ENCODE data around the gene SRSF12.
A peak's percentile ranks its signal among the peaks of the same experiment; 100 is the strongest.

The SRSF12 gene

DNA sequence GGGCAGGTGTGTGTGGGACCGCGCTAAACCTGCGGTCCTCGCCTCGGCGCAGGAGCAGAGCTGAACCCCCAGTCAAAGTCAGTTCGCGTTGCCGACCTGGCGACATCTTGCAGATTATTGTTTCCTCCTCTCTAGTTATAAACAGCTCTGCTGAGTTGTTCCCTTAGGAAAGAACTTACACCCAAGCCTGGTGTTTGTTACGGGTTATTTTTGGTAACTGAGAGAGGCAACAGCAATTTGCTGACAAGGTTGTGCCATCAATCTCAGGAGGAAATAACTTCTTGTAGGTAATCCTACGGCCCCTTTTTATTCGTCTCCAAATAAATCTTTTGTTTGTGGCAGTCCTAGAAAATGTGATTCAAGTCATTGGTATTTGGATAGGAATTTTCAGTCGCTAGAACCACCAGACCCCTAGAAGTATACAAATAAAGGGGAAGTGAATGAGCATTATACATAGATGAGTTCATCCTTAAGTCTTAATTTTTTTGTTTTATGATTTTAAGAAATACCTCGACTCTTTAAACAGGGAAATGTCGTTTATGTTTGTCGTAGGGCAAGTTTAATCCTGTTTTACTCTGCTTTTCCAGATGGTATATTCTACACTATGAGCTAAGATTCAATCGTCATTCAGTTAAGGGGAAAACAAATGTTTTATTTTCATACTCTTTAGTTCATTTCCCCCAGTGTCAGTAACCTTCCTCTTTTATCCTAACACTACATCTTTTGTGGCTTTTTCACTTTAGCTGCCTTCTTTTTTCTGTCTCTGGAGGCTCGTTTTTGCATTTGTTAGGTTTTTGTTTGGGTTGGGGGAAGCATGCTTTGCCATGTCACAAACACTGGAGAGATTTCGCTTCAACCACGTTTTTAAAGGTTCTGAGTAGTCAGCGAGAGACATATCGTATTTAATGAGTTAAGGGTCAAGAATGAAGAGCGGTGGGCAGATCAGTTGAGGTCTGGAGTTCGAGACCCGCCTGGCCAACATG is 29.1 kb upstream of the SRSF12 start:
- in situ Hi-C loops (cut with MboI; ENCODE audit: low sequenced_read_pairs, unreplicated experiment): no loop called here
- TF ChIP-seq, protein P1, sequence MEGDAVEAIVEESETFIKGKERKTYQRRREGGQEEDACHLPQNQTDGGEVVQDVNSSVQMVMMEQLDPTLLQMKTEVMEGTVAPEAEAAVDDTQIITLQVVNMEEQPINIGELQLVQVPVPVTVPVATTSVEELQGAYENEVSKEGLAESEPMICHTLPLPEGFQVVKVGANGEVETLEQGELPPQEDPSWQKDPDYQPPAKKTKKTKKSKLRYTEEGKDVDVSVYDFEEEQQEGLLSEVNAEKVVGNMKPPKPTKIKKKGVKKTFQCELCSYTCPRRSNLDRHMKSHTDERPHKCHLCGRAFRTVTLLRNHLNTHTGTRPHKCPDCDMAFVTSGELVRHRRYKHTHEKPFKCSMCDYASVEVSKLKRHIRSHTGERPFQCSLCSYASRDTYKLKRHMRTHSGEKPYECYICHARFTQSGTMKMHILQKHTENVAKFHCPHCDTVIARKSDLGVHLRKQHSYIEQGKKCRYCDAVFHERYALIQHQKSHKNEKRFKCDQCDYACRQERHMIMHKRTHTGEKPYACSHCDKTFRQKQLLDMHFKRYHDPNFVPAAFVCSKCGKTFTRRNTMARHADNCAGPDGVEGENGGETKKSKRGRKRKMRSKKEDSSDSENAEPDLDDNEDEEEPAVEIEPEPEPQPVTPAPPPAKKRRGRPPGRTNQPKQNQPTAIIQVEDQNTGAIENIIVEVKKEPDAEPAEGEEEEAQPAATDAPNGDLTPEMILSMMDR (IDR thresholded peaks at IDR 0.05; ENCODE audit: borderline replicate concordance, control extremely low read depth, extremely low read depth, insufficient read depth, missing control alignments): no peak
- DNase-seq (ENCODE audit: low spot score): peak; percentile 50

DNA sequence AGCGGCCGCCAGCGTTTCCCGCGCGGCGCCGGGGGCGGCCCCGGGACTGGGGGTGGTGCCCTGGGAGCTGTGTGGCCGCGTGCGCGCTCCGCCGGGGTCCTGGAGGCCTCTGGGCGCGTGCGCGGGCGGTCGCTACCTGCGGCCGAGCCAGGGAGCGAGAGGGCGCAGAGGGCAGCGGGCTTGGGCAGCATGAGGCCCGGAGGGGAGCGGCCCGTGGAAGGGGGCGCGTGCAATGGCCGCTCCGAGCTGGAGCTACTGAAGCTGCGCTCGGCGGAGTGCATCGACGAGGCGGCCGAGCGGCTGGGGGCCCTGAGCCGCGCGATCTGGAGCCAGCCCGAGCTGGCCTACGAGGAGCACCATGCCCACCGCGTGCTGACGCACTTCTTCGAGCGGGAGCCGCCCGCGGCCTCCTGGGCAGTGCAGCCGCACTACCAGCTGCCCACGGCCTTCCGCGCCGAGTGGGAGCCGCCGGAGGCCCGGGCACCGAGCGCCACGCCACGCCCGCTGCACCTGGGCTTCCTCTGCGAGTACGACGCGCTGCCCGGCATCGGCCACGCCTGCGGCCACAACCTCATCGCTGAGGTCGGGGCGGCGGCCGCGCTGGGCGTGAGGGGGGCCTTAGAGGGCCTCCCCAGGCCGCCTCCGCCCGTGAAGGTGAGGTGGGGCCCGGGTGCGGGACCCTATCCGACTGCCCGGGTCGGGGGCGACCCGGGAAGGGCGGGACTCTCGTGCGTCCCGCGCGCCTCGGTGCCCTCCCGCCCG is 28.3 kb upstream of the SRSF12 start, which contains the start of gene PM20D2:
TSS of gene PM20D2 (plus strand) at position 100 of the 762 bp plus-strand sequence. CDS start at position 190, 90 bp downstream.
- peak; percentile 86 for DNase-seq (ENCODE audit: low spot score)
- in situ Hi-C loops (cut with MboI; ENCODE audit: low sequenced_read_pairs, unreplicated experiment): no loop called here
- TF ChIP-seq, protein P1 (IDR thresholded peaks at IDR 0.05; ENCODE audit: borderline replicate concordance, control extremely low read depth, extremely low read depth, insufficient read depth, missing control alignments): no peak

DNA sequence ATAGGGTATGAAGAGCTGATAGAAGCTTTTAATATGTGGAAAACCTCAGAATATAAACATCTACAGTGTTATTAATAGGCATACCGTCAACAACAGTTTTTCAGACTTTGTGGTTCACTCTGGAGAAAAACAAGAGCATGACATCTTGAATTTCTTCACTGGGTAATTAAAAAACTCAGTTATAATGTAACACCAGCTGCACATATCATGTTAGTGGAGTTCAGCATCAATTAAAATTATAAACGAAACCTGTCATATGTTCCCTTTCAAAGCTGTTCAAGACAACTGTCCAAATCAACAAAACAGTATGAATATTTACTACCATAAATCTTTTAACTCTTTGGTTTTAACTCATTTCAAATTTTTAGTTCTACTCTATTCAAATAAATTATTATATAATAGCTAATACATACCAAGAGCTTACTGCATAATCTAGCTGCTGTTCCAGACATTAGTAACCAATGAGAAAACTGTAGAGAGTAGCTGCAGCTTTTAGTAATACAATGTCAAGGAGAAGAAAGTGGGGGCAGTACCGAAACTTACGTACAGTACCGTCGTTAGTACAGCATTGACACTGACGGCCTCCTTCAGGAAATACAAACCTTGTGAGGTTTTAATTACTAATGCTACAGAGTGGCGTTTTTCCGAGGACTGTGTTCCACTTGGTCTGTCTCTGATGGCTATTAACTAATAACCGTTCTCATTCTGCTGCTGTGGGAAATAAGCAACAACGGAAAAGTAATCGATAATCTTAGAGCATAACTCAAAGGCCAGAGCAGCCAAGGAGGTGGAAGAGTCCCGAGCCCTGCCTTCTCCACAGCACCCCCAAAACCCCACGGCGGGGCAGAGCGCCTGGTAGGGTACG is 27.5 kb upstream of the SRSF12 start:
- peak; percentile 82 for DNase-seq (ENCODE audit: low spot score)

DNA sequence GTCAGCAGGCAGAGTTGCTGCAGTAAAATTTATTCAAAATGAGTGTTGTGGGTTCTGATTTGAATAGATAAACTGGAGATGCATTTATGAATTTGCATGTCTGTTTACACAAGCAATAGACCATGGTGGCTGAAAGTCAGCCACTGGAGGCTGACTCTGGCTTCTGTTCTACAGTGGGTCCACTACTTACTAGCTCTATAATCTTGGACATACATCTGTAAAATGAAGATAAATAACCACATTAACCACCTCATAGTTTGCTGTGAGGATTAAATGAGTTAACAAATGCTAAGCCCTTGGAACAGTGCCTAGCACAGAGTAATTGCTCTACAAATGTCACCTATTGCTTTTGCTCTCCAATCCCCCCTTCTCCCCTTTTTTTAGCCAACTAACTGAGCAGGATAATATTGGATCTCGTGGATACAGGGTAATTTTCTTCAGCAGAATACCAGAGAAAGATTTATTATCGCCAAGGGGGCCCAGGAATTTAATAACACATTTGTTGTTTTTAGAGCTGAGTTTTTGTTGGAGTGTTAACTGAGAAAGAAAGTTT is 26.6 kb upstream of the SRSF12 start:
- in situ Hi-C loops (cut with MboI; ENCODE audit: low sequenced_read_pairs, unreplicated experiment): no loop called here

More for the DNA sequence above, 27.5 kb upstream of the SRSF12 start:
- in situ Hi-C loops (cut with MboI; ENCODE audit: low sequenced_read_pairs, unreplicated experiment): no loop called here
- TF ChIP-seq, protein P1 (IDR thresholded peaks at IDR 0.05; ENCODE audit: borderline replicate concordance, control extremely low read depth, extremely low read depth, insufficient read depth, missing control alignments): no peak

DNA sequence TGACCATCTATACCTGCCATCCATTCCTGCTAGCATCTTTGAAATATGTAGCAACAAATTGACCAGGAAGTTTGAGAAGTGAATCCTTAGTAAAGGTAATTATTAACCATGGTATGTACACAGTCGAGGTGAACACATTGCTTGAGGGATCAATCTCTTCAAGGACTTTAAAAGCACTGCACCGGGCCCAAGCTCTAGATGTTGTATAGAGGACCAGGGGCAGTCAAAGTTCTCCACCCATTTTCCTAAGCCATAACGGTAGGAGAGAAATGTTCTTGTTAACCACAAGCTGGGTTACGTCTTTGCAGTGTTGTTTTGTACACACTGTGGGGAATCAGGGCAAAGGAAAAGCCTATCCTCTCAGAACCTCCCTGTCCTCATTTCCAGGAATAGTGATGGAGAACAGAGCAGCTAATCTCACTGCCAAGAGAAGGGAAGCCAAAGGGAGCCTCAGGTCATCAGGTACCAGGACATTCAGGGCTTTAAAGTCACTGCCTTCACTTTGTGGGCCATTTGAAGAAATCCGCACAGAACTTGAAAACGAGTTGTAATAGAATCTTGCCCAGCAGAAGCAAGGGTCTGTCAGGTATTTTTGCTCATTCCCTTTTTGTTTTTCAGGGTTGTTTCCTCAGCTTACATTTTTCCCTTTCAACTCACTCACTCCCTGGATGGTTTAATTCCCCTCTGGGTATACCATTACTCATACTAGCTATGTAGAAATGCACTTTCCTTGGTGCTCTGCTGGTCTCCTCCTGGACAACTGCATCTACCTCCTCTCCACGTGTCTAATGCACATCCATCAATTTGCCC is 22.7 kb upstream of the SRSF12 start:
- DNase-seq (ENCODE audit: low spot score): no peak
- in situ Hi-C loops (cut with MboI; ENCODE audit: low sequenced_read_pairs, unreplicated experiment): no loop called here
- TF ChIP-seq, protein P1 (IDR thresholded peaks at IDR 0.05; ENCODE audit: borderline replicate concordance, control extremely low read depth, extremely low read depth, insufficient read depth, missing control alignments): no peak

More for the DNA sequence above, 26.6 kb upstream of the SRSF12 start:
- DNase-seq (ENCODE audit: low spot score): peak; percentile 53
- TF ChIP-seq, protein P1 (IDR thresholded peaks at IDR 0.05; ENCODE audit: borderline replicate concordance, control extremely low read depth, extremely low read depth, insufficient read depth, missing control alignments): no peak
